DND-41 (cell line): Measurements from ENCODE around the gene NDUFV2.

Experiments
- ATAC-seq: fragments of 200-7000 bp; cut with Tn5 transposase; 3 replicates; pipeline ENCODE4 v1.9.1; 2021; ENCODE audit warnings: low read depth; ENCODE audit not compliant: insufficient read depth
- DNase-seq: peaks from one replicate; pipeline ENCODE4 v3.0.0-alpha.2; 2020
- H2AFZ ChIP-seq: 2 replicates; pipeline ENCODE4 v1.6.0; 2012; ENCODE audit warnings: low read depth, low read length
- H3K27ac ChIP-seq: 2 replicates; pipeline ENCODE4 v1.5.1; 2012; ENCODE audit warnings: low read length, inconsistent platforms
- H3K27me3 ChIP-seq: fragments of 200-600 bp; sonication (generic); 2 replicates; pipeline ENCODE4 v1.6.0; 2012; ENCODE audit warnings: low read length, mild to moderate bottlenecking, inconsistent platforms; ENCODE audit not compliant: insufficient read depth, poor library complexity
- H3K36me3 ChIP-seq: 2 replicates; pipeline ENCODE4 v1.5.1; 2012; ENCODE audit warnings: low read length, inconsistent platforms; ENCODE audit not compliant: insufficient read depth
- H3K4me1 ChIP-seq: 2 replicates; pipeline ENCODE4 v1.5.1; 2012; ENCODE audit warnings: mild to moderate bottlenecking, low read length; ENCODE audit not compliant: insufficient read depth
- H3K4me2 ChIP-seq: 2 replicates; pipeline ENCODE4 v1.6.0; 2012; ENCODE audit warnings: mild to moderate bottlenecking, moderate library complexity, low read length, inconsistent platforms; ENCODE audit not compliant: insufficient read depth
- H3K4me3 ChIP-seq, 2 experiments: fragments of 200-600 bp in 1 of 2; shearing (Covaris generic) in 1 of 2; 2 replicates each; pipeline ENCODE4 v1.5.1; 2012 to 2016; ENCODE audit warnings: inconsistent platforms in 2 of 2, low read length in 2 of 2, mild to moderate bottlenecking in 2 of 2, low read depth in 1 of 2, moderate library complexity in 1 of 2
- H3K79me2 ChIP-seq: 2 replicates; pipeline ENCODE4 v1.6.0; 2012; ENCODE audit warnings: low read length, inconsistent platforms; ENCODE audit not compliant: insufficient read depth
- H3K9ac ChIP-seq: 2 replicates; pipeline ENCODE4 v1.6.0; 2012; ENCODE audit warnings: low read depth, mild to moderate bottlenecking, inconsistent platforms, low read length, moderate library complexity
- H3K9me3 ChIP-seq: 2 replicates; pipeline ENCODE4 v1.5.1; 2012; ENCODE audit warnings: low read length, moderate library complexity, mild to moderate bottlenecking, inconsistent platforms; ENCODE audit not compliant: insufficient read depth, severe bottlenecking
- H4K20me1 ChIP-seq: 2 replicates; pipeline ENCODE4 v1.6.0; 2012; ENCODE audit warnings: low read length; ENCODE audit not compliant: insufficient read depth
- EZH2 ChIP-seq: IDR thresholded peaks from 3 replicates; pipeline ENCODE4 v1.6.1; 2012; ENCODE audit warnings: borderline replicate concordance, low read depth, mild to moderate bottlenecking, moderate library complexity, low read length, inconsistent platforms; ENCODE audit not compliant: severe bottlenecking
- TF ChIP-seq, protein P1 (sequence below): IDR thresholded peaks from 2 replicates; pipeline ENCODE4 v1.5.1; 2012; ENCODE audit warnings: borderline replicate concordance, low read length, moderate library complexity, mild to moderate bottlenecking; ENCODE audit not compliant: poor library complexity, severe bottlenecking; ENCODE audit errors: extremely low read depth

NDUFV2 gene

GRCh38 chr18:9181275-9181674 is 78.8 kb downstream of the NDUFV2 start:
- no peak overlapping the region for H3K27ac ChIP-seq
- TF ChIP-seq EZH2, result no peak
- TF ChIP-seq, protein P1, sequence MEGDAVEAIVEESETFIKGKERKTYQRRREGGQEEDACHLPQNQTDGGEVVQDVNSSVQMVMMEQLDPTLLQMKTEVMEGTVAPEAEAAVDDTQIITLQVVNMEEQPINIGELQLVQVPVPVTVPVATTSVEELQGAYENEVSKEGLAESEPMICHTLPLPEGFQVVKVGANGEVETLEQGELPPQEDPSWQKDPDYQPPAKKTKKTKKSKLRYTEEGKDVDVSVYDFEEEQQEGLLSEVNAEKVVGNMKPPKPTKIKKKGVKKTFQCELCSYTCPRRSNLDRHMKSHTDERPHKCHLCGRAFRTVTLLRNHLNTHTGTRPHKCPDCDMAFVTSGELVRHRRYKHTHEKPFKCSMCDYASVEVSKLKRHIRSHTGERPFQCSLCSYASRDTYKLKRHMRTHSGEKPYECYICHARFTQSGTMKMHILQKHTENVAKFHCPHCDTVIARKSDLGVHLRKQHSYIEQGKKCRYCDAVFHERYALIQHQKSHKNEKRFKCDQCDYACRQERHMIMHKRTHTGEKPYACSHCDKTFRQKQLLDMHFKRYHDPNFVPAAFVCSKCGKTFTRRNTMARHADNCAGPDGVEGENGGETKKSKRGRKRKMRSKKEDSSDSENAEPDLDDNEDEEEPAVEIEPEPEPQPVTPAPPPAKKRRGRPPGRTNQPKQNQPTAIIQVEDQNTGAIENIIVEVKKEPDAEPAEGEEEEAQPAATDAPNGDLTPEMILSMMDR, result no peak
- no peak overlapping the region for H3K4me3 ChIP-seq
- H4K20me1 ChIP-seq, result peaks cover 4% of the 10 kb centered on the region; the same call in 1 of the 2 replicates
- peaks cover 42% of the 10 kb centered on the region for H3K79me2 ChIP-seq
- DNase-seq (no peak), ATAC-seq (no peak)
- H3K27me3 ChIP-seq, result no peaks in the 10 kb centered on the region
- peaks cover 14% of the 10 kb centered on the region for H3K36me3 ChIP-seq
- no peak overlapping the region for H3K9ac ChIP-seq
- H2AFZ ChIP-seq, result no peak overlapping the region
- H3K9me3 ChIP-seq, result no peaks in the 10 kb centered on the region
- H3K4me2 ChIP-seq, result no peak overlapping the region
- H3K4me1 ChIP-seq, result no peaks in the 10 kb centered on the region

DNA sequence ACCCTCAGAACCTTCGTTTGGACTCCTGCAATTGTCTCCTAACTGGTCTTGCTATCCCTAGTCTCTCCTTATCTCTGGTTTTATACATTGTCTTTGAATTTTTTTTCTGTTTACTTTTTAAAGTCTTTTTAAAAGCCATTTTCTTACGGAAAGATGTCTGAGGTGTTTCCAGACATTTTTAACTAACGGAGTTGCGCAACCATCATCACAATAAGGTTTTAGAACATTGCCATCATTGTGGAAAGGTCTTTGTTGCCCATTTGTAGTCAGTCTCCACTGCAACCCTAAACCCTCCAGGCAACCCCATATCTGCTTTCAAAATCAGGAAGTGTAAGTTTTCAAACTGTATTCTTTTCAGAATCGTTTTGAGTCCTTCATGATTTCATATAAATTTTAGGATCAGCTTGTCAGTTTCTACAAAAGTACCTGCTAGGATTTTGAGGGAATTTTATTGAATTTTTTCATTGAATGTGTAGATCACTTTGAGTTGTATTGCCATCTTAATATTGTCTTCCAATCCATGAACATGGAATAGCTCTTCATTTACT is 80.4 kb downstream of the NDUFV2 start:
- Histone ChIP-seq H3K27ac (no peak overlapping the region), H3K4me3 (no peak overlapping the region), H2AFZ (no peak overlapping the region), H3K27me3 (no peaks in the 10 kb centered on the region), H4K20me1 (no peaks in the 10 kb centered on the region; the same call in 1 of the 2 replicates), H3K4me2 (no peak overlapping the region), H3K9me3 (no peaks in the 10 kb centered on the region), H3K4me1 (no peaks in the 10 kb centered on the region), H3K36me3 (peaks cover 14% of the 10 kb centered on the region), H3K79me2 (peaks cover 30% of the 10 kb centered on the region), H3K9ac (no peak overlapping the region)
- TF ChIP-seq, protein P1, result no peak
- TF ChIP-seq EZH2, result no peak
- no peak for ATAC-seq
- no peak for DNase-seq
